Neuron (in vitro differentiated cells): Measurements from ENCODE around the gene ENOPH1.

Experiments
- H2AFZ ChIP-seq: one replicate; pipeline ENCODE4 v1.6.1; 2013; ENCODE audit warnings: low read depth, mild to moderate bottlenecking, inconsistent platforms, low read length, moderate library complexity
- H3K27me3 ChIP-seq: one replicate; pipeline ENCODE4 v1.6.1; 2013; ENCODE audit warnings: low read length; ENCODE audit not compliant: insufficient read depth
- H3K36me3 ChIP-seq: one replicate; pipeline ENCODE4 v1.6.1; 2013; ENCODE audit warnings: low read length; ENCODE audit not compliant: insufficient read depth
- H3K4me1 ChIP-seq: one replicate; pipeline ENCODE4 v1.6.1; 2013; ENCODE audit warnings: low read length; ENCODE audit not compliant: insufficient read depth
- H3K4me3 ChIP-seq: 2 replicates; pipeline ENCODE4 v1.5.1; 2013; ENCODE audit warnings: mild to moderate bottlenecking, low read length, moderate library complexity
- H3K9me3 ChIP-seq: one replicate; pipeline ENCODE4 v1.6.1; 2013; ENCODE audit warnings: low read length

The ENOPH1 gene

DNA sequence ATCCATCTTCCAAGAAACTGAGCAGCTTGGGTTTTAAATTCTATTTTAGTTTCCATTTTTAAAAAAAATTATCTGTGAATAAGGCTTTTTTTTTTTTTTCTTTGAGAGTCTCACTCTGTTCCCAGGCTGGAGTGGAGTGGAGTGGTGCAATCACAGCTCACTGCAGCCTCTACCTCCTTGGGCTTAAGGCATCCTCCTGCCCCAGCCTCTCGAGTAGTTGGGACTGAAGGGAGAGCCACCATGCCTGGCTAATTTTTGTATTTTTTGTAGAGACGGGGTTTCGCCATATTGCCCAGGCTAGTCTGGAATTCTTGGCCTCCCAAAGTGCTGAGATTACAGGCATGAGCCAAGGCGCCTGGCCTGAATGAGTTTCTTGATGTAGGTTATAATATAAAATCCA is 1.4 kb downstream of the ENOPH1 start:
- no peaks in the 10 kb centered on the region for H3K27me3 ChIP-seq
- H2AFZ ChIP-seq, result no peak overlapping the region
- H3K4me1 ChIP-seq, result peaks cover 20% of the 10 kb centered on the region
- peaks cover 47% of the 10 kb centered on the region for H3K36me3 ChIP-seq
- peaks cover 6% of the 10 kb centered on the region for H3K9me3 ChIP-seq
- H3K4me3 ChIP-seq, result peak overlapping the region; percentile 91

DNA sequence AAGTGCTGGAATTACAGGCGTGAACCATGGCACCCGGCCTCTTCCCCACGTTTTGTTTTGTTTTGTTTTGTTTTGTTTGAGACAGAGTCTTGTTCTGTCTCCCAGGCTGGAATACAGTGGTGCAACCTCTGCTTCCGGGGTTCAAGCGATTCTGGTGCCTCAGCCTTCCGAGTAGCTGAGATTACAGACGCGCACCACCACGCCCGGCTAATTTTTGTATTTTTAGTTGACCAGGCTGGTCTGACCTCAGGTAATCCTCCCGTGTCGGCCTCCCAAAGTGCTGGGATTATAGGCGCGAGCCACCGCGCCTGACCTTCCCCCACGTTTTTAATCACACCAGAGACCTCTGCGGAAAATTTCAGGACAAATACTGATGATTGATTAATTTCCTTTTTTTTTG is 2.2 kb downstream of the ENOPH1 start:
- H2AFZ ChIP-seq, result no peak overlapping the region
- H3K36me3 ChIP-seq, result peaks cover 43% of the 10 kb centered on the region
- no peak overlapping the region for H3K4me3 ChIP-seq
- peaks cover 16% of the 10 kb centered on the region for H3K4me1 ChIP-seq
- peaks cover 6% of the 10 kb centered on the region for H3K9me3 ChIP-seq
- H3K27me3 ChIP-seq, result no peaks in the 10 kb centered on the region

DNA sequence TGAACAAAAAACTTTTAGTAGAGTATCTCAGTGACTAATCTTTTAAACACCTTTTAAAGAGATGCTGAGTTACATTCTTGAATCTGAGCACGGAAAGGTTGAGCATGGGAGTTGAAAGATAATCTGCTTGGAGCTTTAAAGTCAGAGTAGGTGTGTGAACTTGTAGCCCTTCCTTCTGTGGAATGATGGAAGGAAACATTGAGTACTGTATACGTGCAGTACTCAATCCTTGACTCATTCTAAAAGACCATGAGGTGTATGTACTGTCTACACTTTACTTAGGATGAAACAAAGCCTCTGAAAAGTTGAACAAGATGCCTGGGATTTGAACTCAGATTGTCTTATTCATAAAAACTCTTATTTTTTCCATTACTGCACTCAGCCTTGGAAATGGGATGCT is 3.4 kb downstream of the ENOPH1 start:
- no peak overlapping the region for H3K4me3 ChIP-seq
- peaks cover 13% of the 10 kb centered on the region for H3K4me1 ChIP-seq
- H3K36me3 ChIP-seq, result peaks cover 32% of the 10 kb centered on the region
- H2AFZ ChIP-seq, result no peak overlapping the region
- no peaks in the 10 kb centered on the region for H3K27me3 ChIP-seq
- peaks cover 6% of the 10 kb centered on the region for H3K9me3 ChIP-seq

DNA sequence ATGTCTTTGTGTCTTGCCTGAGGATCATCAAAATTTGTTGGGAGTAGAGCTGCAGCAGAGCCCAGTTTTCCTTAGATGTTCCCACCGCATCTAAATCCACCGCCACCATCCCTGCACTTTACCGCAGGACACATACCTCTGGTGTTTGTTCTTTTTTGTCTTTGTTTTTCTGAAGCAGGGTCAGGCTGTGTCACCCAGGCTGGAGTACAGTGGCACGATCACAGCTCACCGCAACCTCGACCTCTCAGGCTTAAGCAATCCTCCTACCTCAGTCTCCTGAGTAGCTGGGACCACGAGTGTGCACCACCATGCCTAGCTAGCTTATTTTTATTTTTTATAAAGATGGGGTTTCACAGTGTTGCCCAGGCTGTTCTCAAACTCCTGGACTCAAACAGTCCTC is 4.6 kb downstream of the ENOPH1 start:
- Histone ChIP-seq H2AFZ (no peak overlapping the region), H3K4me3 (no peak overlapping the region), H3K36me3 (peaks cover 37% of the 10 kb centered on the region), H3K27me3 (no peaks in the 10 kb centered on the region), H3K9me3 (peaks cover 6% of the 10 kb centered on the region), H3K4me1 (peaks cover 13% of the 10 kb centered on the region)

DNA sequence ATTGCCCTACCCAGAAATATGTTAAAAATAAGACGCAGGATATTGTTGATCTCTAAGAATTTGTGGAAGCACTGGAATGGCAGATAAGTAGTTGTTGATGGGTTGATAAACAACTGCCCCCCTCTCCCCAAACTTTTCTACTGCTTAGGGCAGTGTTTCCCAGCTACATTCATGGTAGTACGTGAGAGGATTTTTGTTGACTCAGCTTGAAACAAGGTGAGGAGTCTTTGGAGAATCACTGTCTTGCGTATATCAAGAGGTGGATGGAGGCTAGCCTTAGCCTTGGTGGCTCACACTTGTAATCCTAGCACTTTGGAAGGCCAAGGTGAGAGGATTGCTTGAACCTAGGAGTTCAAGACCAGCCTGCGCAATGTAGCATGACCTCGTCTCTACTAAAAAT is 5.7 kb downstream of the ENOPH1 start:
- Histone ChIP-seq H3K27me3 (no peaks in the 10 kb centered on the region), H2AFZ (no peak overlapping the region), H3K4me3 (no peak overlapping the region), H3K36me3 (peaks cover 37% of the 10 kb centered on the region), H3K4me1 (peaks cover 11% of the 10 kb centered on the region), H3K9me3 (peaks cover 6% of the 10 kb centered on the region)

DNA sequence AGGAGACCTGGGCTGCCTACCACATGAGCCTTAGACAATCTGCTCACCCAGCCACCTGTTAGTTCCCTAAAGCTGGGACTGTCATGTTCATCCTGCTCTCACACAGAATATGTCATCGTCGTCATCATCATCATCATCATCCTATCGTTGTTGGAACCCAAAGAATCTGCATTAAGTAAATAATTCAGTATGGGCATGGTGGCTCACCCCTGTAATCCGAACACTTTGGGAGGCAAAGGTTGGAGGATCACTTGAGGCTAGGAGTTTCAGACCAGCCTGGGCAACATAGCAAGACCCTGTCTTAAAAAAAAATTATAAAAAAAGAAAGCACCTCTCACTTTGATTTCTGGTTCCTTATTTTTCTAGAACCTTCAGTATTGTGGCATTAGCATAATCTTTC is 6.4 kb downstream of the ENOPH1 start:
- H3K27me3 ChIP-seq, result no peaks in the 10 kb centered on the region
- H3K4me3 ChIP-seq, result no peak overlapping the region
- H2AFZ ChIP-seq, result no peak overlapping the region
- peaks cover 38% of the 10 kb centered on the region for H3K36me3 ChIP-seq
- H3K4me1 ChIP-seq, result peaks cover 8% of the 10 kb centered on the region
- peaks cover 6% of the 10 kb centered on the region for H3K9me3 ChIP-seq

DNA sequence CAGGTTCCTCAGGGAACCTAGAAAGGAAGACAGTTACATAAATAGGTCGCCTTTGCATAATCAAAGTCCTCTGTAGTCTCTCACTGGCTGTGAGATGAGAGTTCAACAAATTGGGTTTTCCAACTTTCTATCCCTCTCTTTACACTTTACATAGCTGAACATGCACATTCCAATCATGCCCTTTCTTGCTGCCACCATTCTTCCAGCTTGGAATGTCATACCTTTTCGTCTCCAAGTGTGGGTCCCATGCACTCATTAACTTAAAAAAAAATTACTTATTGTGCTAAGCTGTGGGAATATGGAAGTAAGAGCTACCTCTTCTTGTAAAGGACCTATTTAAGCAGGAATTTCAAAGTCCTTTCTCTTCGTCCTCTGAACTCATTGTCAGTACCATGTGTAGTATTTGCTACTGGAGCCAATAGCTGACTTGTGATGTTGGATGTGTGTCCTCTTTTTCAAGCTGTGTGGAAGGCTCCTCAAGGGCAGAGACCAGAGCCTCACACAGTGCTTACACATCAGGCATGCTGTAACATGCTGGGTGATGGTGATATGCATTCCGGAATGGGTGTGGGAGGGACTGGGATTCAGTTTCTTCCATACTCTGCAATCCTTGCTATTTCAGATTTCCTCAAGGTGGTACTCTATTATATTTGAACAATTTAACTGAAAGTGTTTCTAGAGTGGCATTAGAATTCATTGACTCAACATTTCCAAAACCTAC is 7.1 kb downstream of the ENOPH1 start:
- Histone ChIP-seq H3K36me3 (peaks cover 39% of the 10 kb centered on the region), H3K4me1 (peaks cover 8% of the 10 kb centered on the region), H2AFZ (no peak overlapping the region), H3K27me3 (no peaks in the 10 kb centered on the region), H3K4me3 (no peak overlapping the region), H3K9me3 (peaks cover 6% of the 10 kb centered on the region)

DNA sequence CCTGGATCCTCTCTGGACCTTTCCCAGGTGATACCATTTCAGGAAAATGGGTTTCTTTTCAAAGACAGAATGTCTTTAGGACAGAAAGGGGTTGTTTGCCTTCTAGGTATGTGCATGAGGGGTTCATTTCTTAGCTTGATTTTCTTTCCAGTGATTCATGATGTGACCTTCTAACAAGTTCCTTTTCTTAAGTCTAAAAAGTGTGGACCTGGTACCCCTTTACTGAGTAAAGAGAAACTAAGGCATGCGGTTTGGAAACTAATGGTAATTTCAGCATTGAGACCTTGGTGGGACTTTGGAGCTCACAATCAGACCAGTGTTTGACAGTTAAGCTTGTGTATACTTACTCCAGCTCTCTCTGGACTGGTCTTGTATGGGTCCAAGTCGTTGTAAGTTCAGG is 8.7 kb downstream of the ENOPH1 start:
- Histone ChIP-seq H2AFZ (no peak overlapping the region), H3K4me1 (peaks cover 3% of the 10 kb centered on the region), H3K36me3 (peaks cover 33% of the 10 kb centered on the region)

DNA sequence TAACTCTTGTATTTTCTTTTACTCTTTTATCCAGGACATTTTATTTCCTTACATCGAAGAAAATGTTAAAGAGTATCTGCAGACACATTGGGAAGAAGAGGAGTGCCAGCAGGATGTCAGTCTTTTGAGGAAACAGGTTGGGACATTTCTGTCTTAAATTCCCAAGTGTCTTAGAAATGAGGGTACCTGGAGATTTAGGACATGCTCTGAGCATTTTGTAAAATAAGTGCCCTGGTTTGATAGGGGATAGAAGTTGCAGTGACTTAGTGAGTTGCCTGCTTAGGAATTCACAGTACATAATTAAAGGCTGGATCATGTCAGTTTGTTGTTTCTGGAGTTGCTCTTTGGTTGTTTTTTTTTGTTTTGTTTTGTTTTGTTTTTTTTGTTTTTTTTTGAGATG is 17.5 kb downstream of the ENOPH1 start:
- Histone ChIP-seq H3K4me3 (no peak overlapping the region), H3K9me3 (no peaks in the 10 kb centered on the region), H3K36me3 (peaks cover 54% of the 10 kb centered on the region), H3K27me3 (no peaks in the 10 kb centered on the region), H2AFZ (no peak overlapping the region), H3K4me1 (no peaks in the 10 kb centered on the region)

More for the DNA sequence above, 8.7 kb downstream of the ENOPH1 start:
- Histone ChIP-seq H3K4me3 (no peak overlapping the region), H3K9me3 (peaks cover 8% of the 10 kb centered on the region), H3K27me3 (no peaks in the 10 kb centered on the region)

DNA sequence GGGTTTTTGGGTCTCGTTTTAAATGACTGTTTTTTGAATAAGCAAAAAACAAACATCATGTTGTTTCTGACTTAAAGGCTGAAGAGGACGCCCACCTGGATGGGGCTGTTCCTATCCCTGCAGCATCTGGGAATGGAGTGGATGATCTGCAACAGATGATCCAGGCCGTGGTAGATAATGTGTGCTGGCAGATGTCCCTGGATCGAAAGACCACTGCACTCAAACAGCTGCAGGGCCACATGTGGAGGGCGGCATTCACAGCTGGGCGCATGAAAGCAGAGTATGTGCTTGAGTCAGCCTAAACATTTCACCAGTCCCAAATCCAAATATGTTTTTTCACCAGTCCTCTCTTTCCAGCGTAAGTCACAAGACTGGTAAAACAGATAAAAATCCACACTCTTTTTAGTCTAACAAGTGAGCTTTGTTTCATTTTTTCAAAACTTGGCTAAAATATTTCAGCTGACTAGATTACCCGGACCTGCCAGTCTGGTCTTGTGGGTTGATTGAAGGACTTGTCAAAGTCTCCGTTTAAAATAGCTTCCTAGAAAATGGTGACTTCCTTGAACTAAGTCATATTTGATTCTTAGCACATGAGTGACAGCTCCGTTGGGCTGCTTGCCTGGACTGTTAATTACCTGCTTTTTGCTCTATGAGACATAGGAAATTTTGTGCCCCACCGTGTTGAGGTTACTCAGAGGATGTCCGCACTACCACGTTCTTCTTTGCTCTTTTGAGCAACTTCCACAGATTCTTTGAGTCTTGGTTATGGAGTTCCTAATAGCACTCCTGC is 20.8 kb downstream of the ENOPH1 start:
- Histone ChIP-seq H3K27me3 (no peaks in the 10 kb centered on the region), H3K4me3 (no peak overlapping the region), H3K4me1 (no peaks in the 10 kb centered on the region), H2AFZ (no peak overlapping the region), H3K9me3 (no peaks in the 10 kb centered on the region), H3K36me3 (peaks cover 73% of the 10 kb centered on the region)

DNA sequence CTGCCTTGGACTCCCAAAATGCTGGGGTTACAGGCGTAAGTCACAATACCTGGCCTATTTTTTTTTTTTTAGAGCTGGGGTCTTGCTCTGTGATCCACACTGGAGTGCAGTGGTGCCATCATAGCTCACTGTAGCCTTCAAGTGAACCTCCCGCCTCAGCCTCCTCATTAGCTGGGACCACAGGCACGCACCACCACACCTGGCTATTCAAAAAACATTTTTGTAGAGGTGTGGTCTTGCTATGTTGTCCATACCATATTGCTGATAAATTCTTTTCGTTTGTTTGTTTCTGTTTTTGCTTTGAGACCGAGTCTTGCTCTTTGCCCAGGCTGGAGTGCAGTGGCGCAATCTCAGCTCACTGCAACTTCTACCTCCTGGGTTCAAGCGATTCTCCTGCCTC is 21.6 kb downstream of the ENOPH1 start:
- Histone ChIP-seq H3K4me3 (no peak overlapping the region), H3K4me1 (no peaks in the 10 kb centered on the region), H3K27me3 (no peaks in the 10 kb centered on the region), H3K9me3 (no peaks in the 10 kb centered on the region), H2AFZ (no peak overlapping the region), H3K36me3 (peaks cover 81% of the 10 kb centered on the region)

DNA sequence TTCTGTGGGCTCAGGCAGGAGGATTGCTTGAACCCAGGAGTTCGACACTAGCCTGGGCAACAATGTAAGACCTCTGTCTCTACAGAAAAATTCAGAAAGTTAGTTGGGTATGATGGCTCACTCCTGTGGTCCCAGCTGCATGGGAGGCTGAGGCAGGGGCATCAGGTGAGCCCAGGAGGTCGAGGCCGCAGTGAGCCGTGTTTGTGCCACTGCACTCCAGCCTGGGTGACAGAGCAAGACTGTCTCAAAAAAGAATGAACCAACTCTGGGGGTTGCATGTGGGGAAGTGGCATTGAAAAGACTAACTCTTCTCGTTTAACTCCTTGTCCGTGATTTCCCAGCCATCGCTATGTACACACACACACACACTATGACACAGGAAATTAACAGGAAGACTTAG is 26.9 kb downstream of the ENOPH1 start:
- Histone ChIP-seq H3K9me3 (no peaks in the 10 kb centered on the region), H3K36me3 (peaks cover 73% of the 10 kb centered on the region), H2AFZ (no peak overlapping the region), H3K4me1 (no peaks in the 10 kb centered on the region), H3K4me3 (no peak overlapping the region), H3K27me3 (no peaks in the 10 kb centered on the region)

DNA sequence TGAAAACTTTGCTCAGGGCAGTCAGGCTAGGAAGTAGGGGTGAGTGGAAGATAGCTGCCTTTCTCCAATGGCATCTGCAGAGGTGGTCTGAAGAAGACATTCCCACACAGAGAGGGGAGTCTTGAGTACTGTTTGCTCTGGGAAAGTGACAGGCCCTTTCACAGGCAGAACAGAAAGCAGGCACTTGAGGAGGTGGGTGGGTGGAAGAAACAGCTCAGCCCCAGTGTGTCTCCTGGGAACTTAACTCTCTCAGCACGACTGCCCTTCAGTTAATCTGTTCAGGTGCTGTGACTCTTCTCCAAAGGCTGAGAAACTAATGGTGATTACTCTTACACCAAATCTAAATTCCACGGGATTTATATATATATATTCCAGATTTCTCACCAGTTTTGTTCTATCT is 28.3 kb downstream of the ENOPH1 start:
- H3K4me3 ChIP-seq, result no peak overlapping the region
- H3K4me1 ChIP-seq, result no peaks in the 10 kb centered on the region
- H3K9me3 ChIP-seq, result no peaks in the 10 kb centered on the region
- H3K36me3 ChIP-seq, result peaks cover 72% of the 10 kb centered on the region
- H3K27me3 ChIP-seq, result no peaks in the 10 kb centered on the region
- no peak overlapping the region for H2AFZ ChIP-seq
